CD4-positive, alpha-beta T cell treated with Interleukin-17A for 4 hours (primary cell): Measurements from ENCODE around the gene ITPKC.
A peak's percentile ranks its signal among the peaks of the same experiment; 100 is the strongest.
"Not testable (repeated sequence)": the region's sequence is repeated elsewhere in the genome, so short reads cannot be mapped to it uniquely, and the experiment has no call there.

Source experiments
- DNase-seq: peaks from one replicate; pipeline ENCODE4 v3.0.0-alpha.2; 2020; ENCODE audit warnings: mixed read lengths

ITPKC gene

DNA sequence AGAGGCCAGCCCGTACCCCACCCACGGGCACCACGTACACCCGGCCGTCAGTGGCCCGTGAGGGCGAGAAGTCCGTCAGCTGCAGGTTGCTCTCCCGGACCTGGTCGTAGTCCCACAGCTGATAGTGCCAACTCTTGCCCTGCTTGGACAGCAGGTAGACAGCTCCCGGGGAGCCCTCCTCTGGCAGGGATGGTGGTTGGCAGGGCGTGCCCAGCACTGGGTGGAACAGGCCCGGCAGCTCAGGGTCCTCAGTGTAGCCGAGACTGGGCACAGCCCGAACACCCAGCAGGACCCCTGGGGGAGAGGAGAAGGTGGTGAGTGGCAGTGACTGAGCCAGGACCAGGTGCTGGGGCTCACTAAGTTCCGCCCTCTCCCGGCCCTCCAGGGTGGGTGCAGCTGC is 25.6 kb downstream of the ITPKC start:
- no peak for DNase-seq

- no peak for DNase-seq
Observed at GRCh38 chr19:40742886-40743285, 26.0 kb downstream of the ITPKC start.

DNA sequence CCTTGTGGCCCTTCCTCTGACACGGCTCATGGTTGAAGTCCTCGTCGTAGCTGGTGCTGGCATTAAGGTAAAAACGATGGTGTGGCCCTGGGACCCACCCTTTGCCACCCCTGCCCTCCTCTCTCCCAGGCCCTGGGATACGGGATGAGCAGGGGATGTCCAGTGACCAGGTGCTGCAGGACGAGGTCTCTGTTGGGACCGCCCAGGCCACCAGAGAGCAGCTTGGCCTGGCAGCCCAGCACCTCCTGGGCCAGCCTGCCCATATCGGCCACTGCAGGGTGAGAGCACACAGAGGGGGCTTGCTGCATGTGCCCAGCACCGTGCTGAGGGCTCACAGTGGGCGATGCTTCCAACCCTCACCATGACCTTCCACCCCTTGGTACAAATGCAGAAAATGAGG is 27.0 kb downstream of the ITPKC start:
- DNase-seq = no peak

DNA sequence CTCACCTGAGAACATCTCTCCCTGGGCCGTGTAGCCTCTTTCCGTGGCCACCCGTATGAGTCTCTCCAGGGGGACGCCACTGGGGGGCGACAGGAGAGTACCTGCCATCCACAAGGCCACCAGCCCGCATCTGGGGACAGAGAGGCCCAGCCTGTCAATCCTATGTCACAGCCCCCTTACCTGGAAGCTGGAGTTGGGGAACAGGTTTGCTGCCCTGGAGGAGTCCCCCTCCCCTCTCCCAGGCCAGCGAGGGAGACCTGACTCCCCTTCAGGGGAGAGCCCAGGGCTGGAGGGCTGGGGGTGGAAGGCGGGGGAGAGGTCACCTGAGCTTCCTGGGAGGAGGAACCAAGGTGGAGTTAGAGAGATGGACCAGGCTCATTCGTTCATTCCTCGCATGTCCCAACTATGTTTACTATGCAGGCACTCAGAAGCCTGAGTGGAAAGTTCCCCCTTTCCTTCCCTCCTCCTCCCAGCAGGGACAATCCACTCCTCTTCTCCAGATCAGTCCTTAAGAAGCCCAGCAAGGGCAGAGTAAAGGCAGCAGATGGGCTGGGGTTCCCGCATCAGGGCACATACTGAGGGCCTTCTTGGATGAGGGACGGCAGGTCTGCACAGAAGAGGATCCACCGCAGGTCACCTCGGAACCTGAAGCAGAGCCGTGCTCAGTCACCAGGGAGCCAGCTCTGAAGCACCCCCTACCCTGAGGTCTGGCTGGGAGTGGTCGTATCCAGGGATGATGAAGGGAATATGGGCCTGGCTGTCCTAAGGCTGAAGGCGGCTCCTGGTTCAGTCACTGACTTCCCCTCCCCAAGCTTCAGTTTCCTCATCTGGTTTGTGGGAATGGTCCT is 27.9 kb downstream of the ITPKC start:
- peak; percentile 49 for DNase-seq

DNA sequence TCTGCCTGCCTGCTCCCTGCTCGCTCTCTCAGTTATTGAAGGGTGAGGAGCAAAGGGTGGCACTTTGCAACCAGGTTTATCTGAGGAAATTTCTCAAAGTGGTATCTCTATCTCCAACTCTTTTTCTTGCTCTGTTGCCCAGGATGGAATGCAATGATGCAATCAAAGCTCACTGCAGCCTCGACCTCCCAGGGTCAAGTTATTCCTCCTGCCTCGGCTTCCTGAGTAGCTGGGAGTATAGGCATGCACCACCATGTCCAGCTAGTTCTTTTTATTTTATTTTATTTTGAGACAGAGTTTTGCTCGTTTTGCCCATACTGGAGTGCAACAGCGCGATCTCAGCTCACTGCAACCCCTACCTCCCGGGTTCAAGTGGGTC is 28.5 kb downstream of the ITPKC start:
- DNase-seq = no peak

- no peak for DNase-seq
Observed at GRCh38 chr19:40747536-40747935, 30.6 kb downstream of the ITPKC start.

- peak; percentile 99 for DNase-seq
Observed at GRCh38 chr19:40750058-40750873, 33.4 kb downstream of the ITPKC start, which contains the start of gene ACTMAP. Gene ACTMAP, minus strand, starts transcription at chr19:40750477. Its CDS starts 674 bp downstream, at chr19:40749803.

DNA sequence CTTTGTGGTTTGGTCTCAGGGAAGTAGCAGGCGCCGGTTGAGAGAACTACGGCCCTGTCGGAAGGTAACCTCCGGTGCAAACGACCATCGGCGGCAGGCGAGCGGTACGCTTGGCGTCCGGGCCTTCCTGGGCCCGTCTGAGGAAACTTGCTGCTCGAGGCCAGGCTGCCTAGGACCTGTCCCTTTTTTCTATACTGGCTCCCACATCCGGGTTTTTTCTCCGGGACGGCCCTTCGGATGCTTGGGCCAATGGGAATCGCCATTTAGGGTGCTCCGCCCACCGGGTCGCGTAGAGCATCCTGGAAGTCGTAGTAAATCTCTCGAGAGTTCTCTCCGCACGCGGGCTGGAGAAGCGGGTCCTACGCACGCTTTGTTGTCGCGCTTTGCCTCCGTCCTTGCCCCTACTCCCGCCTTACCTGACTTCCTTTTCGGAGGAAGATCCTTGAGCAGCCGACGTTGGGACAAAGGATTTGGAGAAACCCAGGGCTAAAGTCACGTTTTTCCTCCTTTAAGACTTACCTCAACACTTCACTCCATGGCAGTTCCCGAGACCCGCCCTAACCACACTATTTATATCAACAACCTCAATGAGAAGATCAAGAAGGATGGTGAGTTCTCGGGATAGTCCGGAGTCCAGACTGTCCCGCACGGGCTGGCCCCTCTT is 34.1 kb downstream of the ITPKC start, which contains the start of gene SNRPA:
SNRPA (plus strand) TSS at position 330 of the 664 bp plus-strand sequence; CDS start at position 536, 206 bp downstream.
- DNase-seq = peak; percentile 96

DNA sequence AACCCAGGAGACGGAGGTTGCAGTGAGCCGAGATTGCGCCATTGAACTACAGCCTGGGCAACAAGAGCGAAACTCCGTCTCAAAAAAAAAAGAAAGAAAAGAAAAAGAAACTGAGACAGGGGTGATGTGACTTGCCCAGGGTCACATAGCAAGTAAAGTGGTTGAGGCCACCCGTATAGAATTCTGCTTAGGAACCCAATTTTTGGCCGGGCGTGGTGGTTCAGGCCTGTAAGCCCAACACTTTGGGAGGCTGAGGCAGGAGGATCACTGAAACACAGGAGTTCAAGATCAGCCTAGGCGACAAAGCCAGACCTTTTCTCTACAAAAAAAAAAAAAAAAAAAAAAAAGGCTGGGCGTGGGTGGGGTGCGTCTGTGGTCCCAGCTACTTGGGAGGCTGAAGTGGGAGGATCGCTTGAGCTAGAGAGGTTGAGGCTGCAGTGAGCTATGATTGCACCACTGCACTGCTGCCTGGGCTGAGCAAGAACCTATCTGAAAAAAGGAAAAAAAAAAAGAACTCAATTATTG is 35.4 kb downstream of the ITPKC start:
- no peak for DNase-seq

DNA sequence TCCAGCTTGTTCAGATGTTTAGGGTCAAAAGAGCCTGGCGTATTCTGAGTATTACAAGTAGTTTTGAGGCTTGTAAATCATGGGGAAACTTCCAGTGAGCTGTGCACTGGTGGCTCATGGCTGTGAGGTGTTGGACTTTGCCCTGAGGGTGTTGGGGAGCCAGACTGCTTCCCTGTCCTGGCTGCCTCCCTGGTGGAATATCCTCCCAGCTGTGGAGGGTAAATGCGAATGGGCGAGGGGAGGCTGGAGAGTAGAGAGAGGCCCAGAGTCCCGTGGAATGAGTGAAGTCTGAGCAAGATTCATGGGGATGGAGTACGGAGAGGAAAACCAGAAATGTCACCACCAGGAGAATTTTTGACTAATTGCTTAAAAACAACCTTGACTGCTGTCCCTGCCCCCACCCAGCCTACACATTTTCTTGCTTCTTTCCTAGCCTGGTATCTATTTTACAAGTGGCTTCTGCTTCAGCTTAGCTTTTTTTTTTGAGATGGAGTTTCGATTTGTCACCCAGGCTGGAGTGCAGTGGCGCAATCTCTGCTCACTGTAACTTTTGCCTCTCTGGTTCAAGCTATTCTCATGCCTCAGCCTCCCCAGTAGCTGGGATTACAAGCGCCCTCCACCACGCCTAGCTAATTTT is 37.8 kb downstream of the ITPKC start:
- DNase-seq = peak; percentile 38

GRCh38 chr19:40755248-40755624 is 38.3 kb downstream of the ITPKC start:
- DNase-seq = no peak

DNA sequence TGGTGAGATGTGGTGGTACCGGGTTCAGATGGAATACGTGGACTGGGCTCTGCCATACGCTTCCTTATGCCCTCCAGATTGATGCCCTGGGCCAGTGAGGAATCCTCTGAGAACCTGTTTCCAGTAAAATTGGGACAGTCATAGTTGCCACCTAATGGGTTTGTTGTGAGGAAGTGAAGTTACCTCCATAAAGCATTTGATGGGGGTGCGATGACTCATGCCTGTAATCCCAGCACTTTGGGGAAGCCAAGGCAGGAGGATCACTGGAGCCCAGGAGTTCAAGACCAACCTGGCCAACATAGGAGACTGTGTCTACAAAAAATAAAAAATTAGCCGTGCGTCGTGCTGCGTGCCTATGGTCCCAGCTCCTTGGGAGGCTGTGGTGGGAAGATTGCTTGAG is 38.9 kb downstream of the ITPKC start:
- no peak for DNase-seq

DNA sequence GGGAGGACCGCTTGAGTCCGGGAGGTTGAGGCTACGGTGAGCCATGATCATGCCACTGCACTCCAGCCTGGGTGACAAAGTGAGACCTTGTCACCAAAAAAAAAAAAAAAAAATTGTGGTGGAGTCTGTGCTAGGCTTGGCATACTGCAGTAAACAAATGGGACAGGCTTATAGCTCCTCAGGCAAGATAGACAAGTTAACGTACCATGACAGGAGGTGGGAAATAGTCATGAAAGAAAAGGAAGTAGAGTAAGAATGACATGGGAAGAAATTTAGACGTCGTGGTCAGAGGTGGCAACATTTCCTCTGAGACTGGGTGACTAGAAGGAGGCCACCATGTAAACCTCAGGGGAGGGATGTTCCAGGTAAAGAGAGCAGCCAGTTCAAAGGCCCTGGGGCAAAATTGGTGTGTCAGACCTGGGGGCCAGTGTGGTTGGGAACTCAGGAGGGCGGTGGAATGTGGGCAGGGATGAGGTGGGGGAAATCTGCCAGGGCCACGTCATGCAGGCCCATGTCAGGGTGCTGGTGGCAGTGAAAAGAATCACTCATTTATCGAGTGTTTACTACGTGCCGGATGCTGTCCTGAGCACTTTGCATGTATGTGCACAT is 39.7 kb downstream of the ITPKC start:
- DNase-seq = no peak

DNA sequence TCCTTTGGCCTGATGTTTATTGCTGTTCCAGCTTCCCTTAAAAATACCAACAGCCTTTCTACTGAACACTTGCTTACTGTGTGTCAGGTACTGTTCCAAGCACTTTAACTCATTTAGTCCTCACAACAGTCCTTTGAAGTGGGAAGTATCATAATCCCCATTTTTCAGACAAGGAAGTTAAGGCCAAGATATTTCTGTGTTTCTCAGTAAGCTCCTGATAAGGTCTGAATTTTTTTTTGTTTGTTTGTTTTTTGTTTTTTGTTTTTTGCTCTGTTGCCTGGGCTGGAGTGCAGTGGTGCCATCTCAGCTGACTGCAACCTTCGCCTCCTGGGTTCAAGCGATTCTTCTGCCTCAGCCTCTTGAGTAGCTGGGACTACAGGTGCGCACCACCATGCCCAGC is 41.6 kb downstream of the ITPKC start:
- no peak for DNase-seq

DNA sequence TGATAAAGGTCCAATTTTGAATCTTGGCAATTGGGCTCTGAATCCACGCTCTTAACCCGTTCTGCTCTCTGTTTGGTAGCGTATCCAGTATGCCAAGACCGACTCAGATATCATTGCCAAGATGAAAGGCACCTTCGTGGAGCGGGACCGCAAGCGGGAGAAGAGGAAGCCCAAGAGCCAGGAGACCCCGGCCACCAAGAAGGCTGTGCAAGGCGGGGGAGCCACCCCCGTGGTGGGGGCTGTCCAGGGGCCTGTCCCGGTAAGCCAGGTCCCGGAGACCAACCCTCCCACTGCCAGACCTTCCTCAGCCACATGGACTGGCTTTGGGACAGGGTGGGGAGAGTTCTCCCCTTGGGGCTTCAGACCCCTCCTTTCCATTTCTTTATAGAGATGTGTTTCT is 42.4 kb downstream of the ITPKC start:
- DNase-seq = no peak

GRCh38 chr19:40762754-40763470 is 46.0 kb downstream of the ITPKC start:
- DNase-seq = no peak

GRCh38 chr19:40763526-40763925 is 46.6 kb downstream of the ITPKC start:
- no peak for DNase-seq

DNA sequence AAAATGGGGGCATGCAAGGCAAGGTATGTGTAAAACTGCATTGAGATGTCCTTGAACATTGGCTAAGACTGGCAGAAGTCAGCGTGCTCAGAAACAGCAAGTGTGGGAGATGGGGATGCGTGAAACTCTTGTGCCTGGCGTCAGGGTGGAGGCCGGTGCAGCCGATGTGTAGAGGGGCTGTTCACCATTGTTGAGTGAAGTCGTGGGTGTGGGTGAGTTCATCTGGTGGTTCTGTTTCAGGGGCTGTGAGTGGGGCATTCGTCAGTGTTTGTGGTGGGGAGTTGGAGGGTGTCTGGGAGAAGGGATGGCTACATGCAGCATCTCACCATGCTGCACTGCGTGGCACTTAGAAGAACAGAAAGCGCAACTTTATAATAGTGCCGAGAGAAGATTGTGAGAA is 47.1 kb downstream of the ITPKC start:
- DNase-seq = no peak

GRCh38 chr19:40766385-40766784 is 49.5 kb downstream of the ITPKC start:
- not testable (repeated sequence) for DNase-seq

DNA sequence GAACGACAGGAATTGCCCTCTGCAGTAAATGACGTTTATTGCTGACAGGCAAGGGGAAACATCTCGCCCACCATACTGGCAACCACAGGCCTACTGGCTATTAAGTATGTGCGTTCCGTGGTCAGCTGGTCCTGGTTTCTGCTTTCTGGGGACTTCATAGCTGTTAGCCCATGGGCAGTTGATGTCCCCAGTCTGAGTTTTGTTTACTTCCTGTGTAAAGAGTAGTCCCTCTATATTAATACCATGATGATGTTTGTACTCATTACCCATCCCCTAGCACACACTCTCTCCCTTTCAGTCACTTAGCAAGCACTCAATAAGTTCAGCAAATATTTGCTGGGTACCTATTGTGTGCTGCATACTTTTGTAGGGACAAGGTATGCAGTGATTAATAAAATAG is 52.0 kb downstream of the ITPKC start:
- DNase-seq = no peak

DNA sequence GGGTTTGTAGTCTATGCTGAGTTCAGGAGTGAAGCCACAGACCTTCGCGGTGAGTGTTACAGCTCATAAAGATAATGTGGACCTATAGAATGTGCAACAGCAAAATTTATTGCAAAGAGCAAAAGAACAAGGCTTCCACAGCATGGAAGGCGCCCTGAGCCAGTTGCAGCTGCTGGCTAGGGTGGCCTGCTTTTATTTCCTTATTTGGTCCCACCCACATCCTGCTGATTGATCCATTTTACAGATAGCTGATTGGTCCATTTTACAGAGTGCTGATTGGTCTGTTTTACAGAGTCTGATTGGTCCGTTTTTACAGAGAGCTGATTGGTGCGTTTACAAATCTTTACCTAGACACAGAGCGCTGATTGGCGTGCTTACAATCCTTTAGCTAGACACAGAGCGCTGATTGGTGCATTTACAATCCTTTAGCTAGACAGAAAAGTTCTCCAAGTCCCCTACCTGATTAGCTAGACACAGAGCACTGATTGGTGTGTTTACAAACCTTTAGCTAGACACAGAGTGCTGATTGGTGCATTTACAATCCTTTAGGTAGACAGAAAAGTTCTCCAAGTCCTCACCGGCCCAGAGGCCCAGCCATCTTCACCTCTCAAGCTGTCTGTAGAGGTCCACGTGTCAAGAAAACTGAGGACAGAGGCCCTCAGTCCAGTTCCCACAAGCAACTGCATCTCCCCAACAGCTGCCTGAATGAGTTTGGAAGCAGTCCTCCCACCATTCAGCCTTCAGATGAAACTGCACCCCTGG is 54.4 kb downstream of the ITPKC start:
- not testable (repeated sequence) for DNase-seq
